ENCODE measurements around the gene VCAN. TPM values are rescaled to one million over a fixed set of nuclear protein-coding genes. Genes with fewer than 3 reads are reported as not detected.

VCAN gene
- total RNA-seq, 8 experiments from 2014 or later = 3.5 to 611 (median 61.0) TPM

- Histone ChIP-seq H3K4me1 (replicated peaks in 1 of 2) (peaks cover 0 to 14% of the 10 kb centered on the region in 2 donors), H3K4me3 (no peak overlapping the region), H3K27ac (no peak overlapping the region)
- 39 to 92% (median 61%) methylated on average over 4 to 7 of the region's 7 CpGs; no CpG with 5 or more reads in 1 of the 10 experiments for WGBS, 10 experiments
- in situ Hi-C loops (cut with MboI; ENCODE audit: low pct_unique_long_range_greater_than_20kb in 2 of 9, low sequenced_read_pairs in 9 of 9, unreplicated experiment in 9 of 9) = loop anchor here in 7 of 9 experiments (10.0 to 25.0 kb wide), 4 partner anchors 926 to 1226 kb away; no protein-coding TSS in a partner anchor
- no peak for ATAC-seq (replicated peaks in 6 of 8)
Measured at GRCh38 chr5:83563631-83564030, 92.1 kb downstream of the VCAN start.

- peak in 5 of 8 experiments; percentile 40 to 77 (median 62) for ATAC-seq (replicated peaks in 6 of 8)
- Histone ChIP-seq H3K4me1 (replicated peaks in 1 of 2) (peaks cover 0 to 11% of the 10 kb centered on the region in 2 donors), H3K27ac (no peak overlapping the region), H3K4me3 (no peak overlapping the region)
- in situ Hi-C loops (cut with MboI; ENCODE audit: low pct_unique_long_range_greater_than_20kb in 2 of 9, low sequenced_read_pairs in 9 of 9, unreplicated experiment in 9 of 9) = loop anchor here in 7 of 9 experiments (10.0 to 25.0 kb wide), 4 partner anchors 927 to 1227 kb away; no protein-coding TSS in a partner anchor
- WGBS, 10 experiments = 15 to 100% (median 37%) methylated on average over 1 to 5 of the region's 5 CpGs
Measured at GRCh38 chr5:83564069-83564749, 92.7 kb downstream of the VCAN start.

- ATAC-seq (replicated peaks in 6 of 8) = peak in 2 of 8 experiments; percentile 22 to 27
- H3K27ac ChIP-seq = no peak overlapping the region
- H3K4me3 ChIP-seq = no peak overlapping the region
- 0 to 100% (median 73%) methylated on average over 1 to 2 of the region's 2 CpGs for WGBS, 10 experiments
- in situ Hi-C loops (cut with MboI; ENCODE audit: low pct_unique_long_range_greater_than_20kb in 2 of 9, low sequenced_read_pairs in 9 of 9, unreplicated experiment in 9 of 9) = loop anchor here in 7 of 9 experiments (10.0 to 25.0 kb wide), 4 partner anchors 930 to 1230 kb away; no protein-coding TSS in a partner anchor
- H3K4me1 ChIP-seq (replicated peaks in 1 of 2) = peaks cover 0 to 3% of the 10 kb centered on the region in 2 donors
Measured at GRCh38 chr5:83567741-83568140, 96.2 kb downstream of the VCAN start.

- WGBS, 10 experiments = 6 to 100% (median 82%) methylated on average over 1 to 2 of the region's 2 CpGs; no CpG with 5 or more reads in 2 of the 10 experiments
Measured at GRCh38 chr5:83568186-83568585, 96.6 kb downstream of the VCAN start.

GRCh38 chr5:83570916-83571315 lies 99.4 kb downstream of the VCAN start:
- no peak overlapping the region for H3K27ac ChIP-seq
- no peak overlapping the region for H3K4me3 ChIP-seq
- in situ Hi-C loops (cut with MboI; ENCODE audit: low pct_unique_long_range_greater_than_20kb in 2 of 9, low sequenced_read_pairs in 9 of 9, unreplicated experiment in 9 of 9) = loop anchor here in 6 of 9 experiments (25.0 kb wide), 3 partner anchors 934 to 1234 kb away; no protein-coding TSS in a partner anchor
- H3K4me1 ChIP-seq (replicated peaks in 1 of 2) = no peaks in the 10 kb centered on the region
- 83 to 100% (median 97%) methylated on average over 1 to 2 of the region's 2 CpGs; no CpG with 5 or more reads in 2 of the 10 experiments for WGBS, 10 experiments
- ATAC-seq (replicated peaks in 6 of 8) = no peak

More at GRCh38 chr5:83568186-83568585, 96.6 kb downstream of the VCAN start:
- ATAC-seq (replicated peaks in 6 of 8) = peak in 2 of 8 experiments; percentile 57 to 59
- in situ Hi-C loops (cut with MboI; ENCODE audit: low pct_unique_long_range_greater_than_20kb in 2 of 9, low sequenced_read_pairs in 9 of 9, unreplicated experiment in 9 of 9) = loop anchor here in 7 of 9 experiments (10.0 to 25.0 kb wide), 4 partner anchors 931 to 1231 kb away; no protein-coding TSS in a partner anchor
- Histone ChIP-seq H3K27ac (no peak overlapping the region), H3K4me3 (no peak overlapping the region), H3K4me1 (replicated peaks in 1 of 2) (no peaks in the 10 kb centered on the region)

- H3K4me1 ChIP-seq (replicated peaks in 1 of 2) = no peaks in the 10 kb centered on the region
- no peak overlapping the region for H3K27ac ChIP-seq
- WGBS, 10 experiments = 48 to 100% (median 83%) methylated on average over 1 to 5 of the region's 5 CpGs; no CpG with 5 or more reads in 1 of the 10 experiments
- in situ Hi-C loops (cut with MboI; ENCODE audit: low pct_unique_long_range_greater_than_20kb in 2 of 9, low sequenced_read_pairs in 9 of 9, unreplicated experiment in 9 of 9) = loop anchor here in 6 of 9 experiments (25.0 kb wide), 3 partner anchors 935 to 1235 kb away; no protein-coding TSS in a partner anchor
- no peak overlapping the region for H3K4me3 ChIP-seq
- ATAC-seq (replicated peaks in 6 of 8) = no peak
Measured at GRCh38 chr5:83572271-83572670, 100.7 kb downstream of the VCAN start.

GRCh38 chr5:83576341-83576740 lies 104.8 kb downstream of the VCAN start:
- Histone ChIP-seq H3K4me1 (replicated peaks in 1 of 2) (no peaks in the 10 kb centered on the region), H3K4me3 (no peak overlapping the region), H3K27ac (no peak overlapping the region)
- 60 to 100% (median 96%) methylated on average over 1 to 2 of the region's 2 CpGs; no CpG with 5 or more reads in 1 of the 10 experiments for WGBS, 10 experiments
- in situ Hi-C loops (cut with MboI; ENCODE audit: low pct_unique_long_range_greater_than_20kb in 2 of 9, low sequenced_read_pairs in 9 of 9, unreplicated experiment in 9 of 9) = no loop called here
- no peak for ATAC-seq (replicated peaks in 6 of 8)

GRCh38 chr5:83577036-83577636 lies 105.6 kb downstream of the VCAN start:
- Histone ChIP-seq H3K27ac (no peak overlapping the region), H3K4me3 (no peak overlapping the region), H3K4me1 (replicated peaks in 1 of 2) (no peaks in the 10 kb centered on the region)
- ATAC-seq (replicated peaks in 6 of 8) = no peak
- whole genome bisulfite sequencing, 10 experiments = 68 to 100% (median 92%) methylated on average over 2 to 4 of the region's 4 CpGs
- in situ Hi-C loops (cut with MboI; ENCODE audit: low pct_unique_long_range_greater_than_20kb in 2 of 9, low sequenced_read_pairs in 9 of 9, unreplicated experiment in 9 of 9) = no loop called here

GRCh38 chr5:83583859-83584258 lies 112.3 kb downstream of the VCAN start:
- no peak for ATAC-seq (replicated peaks in 6 of 8)
- no peaks in the 10 kb centered on the region for H3K4me1 ChIP-seq (replicated peaks in 1 of 2)
- H3K27ac ChIP-seq = no peak overlapping the region
- in situ Hi-C loops (cut with MboI; ENCODE audit: low pct_unique_long_range_greater_than_20kb in 2 of 9, low sequenced_read_pairs in 9 of 9, unreplicated experiment in 9 of 9) = no loop called here
- H3K4me3 ChIP-seq = no peak overlapping the region

- H3K4me1 ChIP-seq (replicated peaks in 1 of 2) = no peaks in the 10 kb centered on the region
- ATAC-seq (replicated peaks in 6 of 8) = no peak
- H3K27ac ChIP-seq = no peak overlapping the region
- 8 to 100% (median 67%) methylated on average over 1 to 3 of the region's 3 CpGs; no CpG with 5 or more reads in 1 of the 10 experiments for WGBS, 10 experiments
- in situ Hi-C loops (cut with MboI; ENCODE audit: low pct_unique_long_range_greater_than_20kb in 2 of 9, low sequenced_read_pairs in 9 of 9, unreplicated experiment in 9 of 9) = no loop called here
- no peak overlapping the region for H3K4me3 ChIP-seq
Measured at GRCh38 chr5:83586874-83587776, 115.6 kb downstream of the VCAN start.

GRCh38 chr5:83589786-83590185 lies 118.2 kb downstream of the VCAN start:
- WGBS, 10 experiments = 38 to 100% (median 71%) methylated on average over 1 of the region's 1 CpG; no CpG with 5 or more reads in 2 of the 10 experiments
- in situ Hi-C loops (cut with MboI; ENCODE audit: low pct_unique_long_range_greater_than_20kb in 2 of 9, low sequenced_read_pairs in 9 of 9, unreplicated experiment in 9 of 9) = no loop called here
- no peak for ATAC-seq (replicated peaks in 6 of 8)
- Histone ChIP-seq H3K4me1 (replicated peaks in 1 of 2) (no peaks in the 10 kb centered on the region), H3K27ac (no peak overlapping the region), H3K4me3 (no peak overlapping the region)

- no peaks in the 10 kb centered on the region for H3K4me1 ChIP-seq (replicated peaks in 1 of 2)
- WGBS, 10 experiments = 6 to 100% (median 87%) methylated on average over 2 to 4 of the region's 4 CpGs
- in situ Hi-C loops (cut with MboI; ENCODE audit: low pct_unique_long_range_greater_than_20kb in 2 of 9, low sequenced_read_pairs in 9 of 9, unreplicated experiment in 9 of 9) = no loop called here
- no peak overlapping the region for H3K4me3 ChIP-seq
- H3K27ac ChIP-seq = no peak overlapping the region
- ATAC-seq (replicated peaks in 6 of 8) = peak in 1 of 8 experiments; percentile 70
Measured at GRCh38 chr5:83590966-83591365, 119.4 kb downstream of the VCAN start.

All from motor neuron (in vitro differentiated cells).